ENCODE measurements around the gene GNG12. TPM values are rescaled to one million over a fixed set of nuclear protein-coding genes. Genes with fewer than 3 reads are reported as not detected.

GNG12 gene
- total and polyA plus RNA-seq, 9 of the 15 experiments (the other 6 are each of a cell fraction or from before 2014, with no cell fraction given), result 2.6 to 6.0 (median 4.1) TPM

- TF ChIP-seq CREB1 (IDR thresholded peaks at IDR 0.05), result no peak
- peak; percentile 47; the same call in 1 of the 2 replicates for TF ChIP-seq CREB1 (CRISPR knock-in tag; IDR thresholded peaks at IDR 0.05)
- peak; percentile 98 for TF ChIP-seq GTF2E2 (tag; IDR thresholded peaks at IDR 0.05)
- peak; percentile 86; the same call in 1 of the 2 replicates for TF ChIP-seq RB1 (IDR thresholded peaks at IDR 0.05; ENCODE audit: low read depth)
- no peak for TF ChIP-seq E4F1 (CRISPR knock-in tag; IDR thresholded peaks at IDR 0.05; ENCODE audit: borderline replicate concordance)
- TF ChIP-seq PATZ1 (CRISPR knock-in tag; IDR thresholded peaks at IDR 0.05; ENCODE audit: borderline replicate concordance), result no peak
- no peak for TF ChIP-seq ZNF280B (CRISPR knock-in tag; IDR thresholded peaks at IDR 0.05)
- peak; percentile 29; the same call in 1 of the 2 replicates for TF ChIP-seq ZSCAN32 (CRISPR knock-in tag; IDR thresholded peaks at IDR 0.05)
- no peak for TF ChIP-seq ZNF77 (CRISPR knock-in tag; IDR thresholded peaks at IDR 0.05)
- no peak for TF ChIP-seq GABPB2 (CRISPR knock-in tag; conservative IDR thresholded peaks at IDR 0.05)
- no peak for TF ChIP-seq THRAP3 (IDR thresholded peaks at IDR 0.05; ENCODE audit: borderline replicate concordance)
- no peak for TF ChIP-seq CBFA2T2 (conservative IDR thresholded peaks at IDR 0.05)
- peak; percentile 55 to 74 for TF ChIP-seq E2F6 (IDR thresholded peaks at IDR 0.05; ENCODE audit: borderline replicate concordance in 1 of 2, extremely low read depth in 1 of 2, insufficient read depth in 1 of 2, insufficient read length in 1 of 2, low read depth in 1 of 2, low read length in 1 of 2, poor library complexity in 1 of 2, severe bottlenecking in 1 of 2)
- no peak for TF ChIP-seq TSC22D4 (tag; IDR thresholded peaks at IDR 0.05)
- no peak for TF ChIP-seq MEF2A (IDR thresholded peaks at IDR 0.05; ENCODE audit: control insufficient read depth, low read depth, low read length)
- TF ChIP-seq ZNF253 (CRISPR knock-in tag; conservative IDR thresholded peaks at IDR 0.05), result no peak
- no peak for TF ChIP-seq POLR3A (IDR thresholded peaks at IDR 0.05; ENCODE audit: borderline replicate concordance, extremely low read depth, insufficient read depth, insufficient read length)
- TF ChIP-seq MXD1 (CRISPR knock-in tag; IDR thresholded peaks at IDR 0.05; ENCODE audit: borderline replicate concordance, poor library complexity, severe bottlenecking), result no peak
- peak; percentile 56; the same call in 1 of the 2 replicates for TF ChIP-seq FOXP1 (CRISPR knock-in tag; IDR thresholded peaks at IDR 0.05)
- TF ChIP-seq ZNF766 (CRISPR knock-in tag; conservative IDR thresholded peaks at IDR 0.05), result no peak
Observed at GRCh38 chr1:67685067-67685557, 148.2 kb downstream of the GNG12 start, which contains the start of gene GADD45A (continued).

Data from K562 (cell line).